ENCODE measurements around the gene SLCO3A1. TPM values are rescaled to one million over a fixed set of nuclear protein-coding genes. Genes with fewer than 3 reads are reported as not detected.

Gene SLCO3A1
- total and polyA plus RNA-seq, 12 donors = 1.8 to 26.6 (median 17.2) TPM

- intact Hi-C loops (cut with DNase I) = no loop called here
- 88 to 92% (median 91%) methylated on average over 3 of the region's 3 CpGs for whole genome bisulfite sequencing, 4 donors
- no peak overlapping the region for H3K27ac ChIP-seq
These were observed 54.9 kb downstream of the SLCO3A1 start for GRCh38 chr15:91908391-91908790.

GRCh38 chr15:91909111-91909510, 55.6 kb downstream of the SLCO3A1 start:
- WGBS, 4 donors = 93 to 100% (median 99%) methylated on average over 1 to 2 of the region's 2 CpGs
- H3K27me3 ChIP-seq = no peaks in the 10 kb centered on the region
- no peaks in the 10 kb centered on the region for H3K9me3 ChIP-seq (replicated peaks in 1 of 3)
- no peaks in the 10 kb centered on the region for H3K4me1 ChIP-seq (replicated peaks in 1 of 2)
- H3K27ac ChIP-seq = no peak overlapping the region
- intact Hi-C loops (cut with DNase I) = no loop called here
- TF ChIP-seq POLR2A (IDR thresholded peaks at IDR 0.05) (no peak), CTCF (IDR thresholded peaks at IDR 0.05) (no peak)
- no peaks in the 10 kb centered on the region for H3K36me3 ChIP-seq (replicated peaks in 1 of 2)
- DNase-seq = no peak
- no peak overlapping the region for H3K4me3 ChIP-seq

More at GRCh38 chr15:91908391-91908790, 54.9 kb downstream of the SLCO3A1 start:
- Histone ChIP-seq H3K4me3 (no peak overlapping the region), H3K4me1 (replicated peaks in 1 of 2) (no peaks in the 10 kb centered on the region), H3K27me3 (no peaks in the 10 kb centered on the region), H3K9me3 (replicated peaks in 1 of 3) (no peaks in the 10 kb centered on the region), H3K36me3 (replicated peaks in 1 of 2) (no peaks in the 10 kb centered on the region)
- DNase-seq = no peak
- TF ChIP-seq POLR2A (IDR thresholded peaks at IDR 0.05) (no peak), CTCF (IDR thresholded peaks at IDR 0.05) (no peak)

- TF ChIP-seq POLR2A (IDR thresholded peaks at IDR 0.05) (no peak), CTCF (IDR thresholded peaks at IDR 0.05) (no peak)
- no peaks in the 10 kb centered on the region for H3K36me3 ChIP-seq (replicated peaks in 1 of 2)
- intact Hi-C loops (cut with DNase I) = no loop called here
- H3K27me3 ChIP-seq = no peaks in the 10 kb centered on the region
- H3K4me1 ChIP-seq (replicated peaks in 1 of 2) = no peaks in the 10 kb centered on the region
- H3K4me3 ChIP-seq = no peak overlapping the region
- WGBS, 4 donors = 74 to 86% (median 80%) methylated on average over 7 of the region's 7 CpGs
- no peak for DNase-seq
- H3K9me3 ChIP-seq (replicated peaks in 1 of 3) = no peaks in the 10 kb centered on the region
- H3K27ac ChIP-seq = no peak overlapping the region
These were observed 56.1 kb downstream of the SLCO3A1 start for GRCh38 chr15:91909574-91909973.

GRCh38 chr15:91911844-91912243, 58.3 kb downstream of the SLCO3A1 start:
- Histone ChIP-seq H3K36me3 (replicated peaks in 1 of 2) (no peaks in the 10 kb centered on the region), H3K9me3 (replicated peaks in 1 of 3) (no peaks in the 10 kb centered on the region), H3K27ac (no peak overlapping the region), H3K4me1 (replicated peaks in 1 of 2) (no peaks in the 10 kb centered on the region), H3K27me3 (no peaks in the 10 kb centered on the region), H3K4me3 (no peak overlapping the region)
- WGBS, 4 donors = 89 to 94% (median 92%) methylated on average over 7 of the region's 7 CpGs
- TF ChIP-seq POLR2A (IDR thresholded peaks at IDR 0.05) (no peak), CTCF (IDR thresholded peaks at IDR 0.05) (no peak)
- intact Hi-C loops (cut with DNase I) = no loop called here
- no peak for DNase-seq

All from adrenal gland (tissue), 12 donors.